ENCODE measurements around the gene RAF1. TPM values are rescaled to one million over a fixed set of nuclear protein-coding genes. Genes with fewer than 3 reads are reported as not detected.

The RAF1 gene
- total RNA-seq, 2 donors from 2014 or later = 158 to 183 TPM

DNA sequence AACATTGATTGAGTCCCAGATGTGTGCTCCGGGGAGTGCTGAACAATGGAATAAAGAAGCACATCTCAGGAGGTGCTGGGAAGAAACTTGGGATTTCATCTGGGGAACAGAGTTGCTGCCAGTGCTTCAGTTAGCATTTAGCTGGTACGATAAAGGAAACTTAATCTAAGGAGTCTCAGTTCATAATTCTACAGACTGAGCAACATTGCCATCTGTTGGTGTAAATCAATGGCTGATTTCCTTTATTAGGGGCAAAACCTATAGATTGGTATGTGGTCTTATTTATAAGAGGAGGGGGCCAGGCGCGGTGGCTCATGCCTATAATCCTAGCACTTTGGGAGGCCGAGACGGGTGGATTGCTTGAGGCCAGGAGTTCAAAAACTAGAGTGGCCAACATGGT lies 127.5 kb downstream of the RAF1 start:
- Histone ChIP-seq H3K27ac (no peak overlapping the region), H3K36me3 (peaks cover 5% of the 10 kb centered on the region), H3K27me3 (replicated peaks; ENCODE audit: insufficient read depth) (no peaks in the 10 kb centered on the region), H3K9me3 (no peaks in the 10 kb centered on the region), H3K4me3 (no peak overlapping the region), H3K4me1 (ENCODE audit: control insufficient read depth in 1 of 2, low read depth in 2 of 2) (no peaks in the 10 kb centered on the region)
- no peak for DNase-seq (ENCODE audit: low spot score)
- TF ChIP-seq, protein P1, sequence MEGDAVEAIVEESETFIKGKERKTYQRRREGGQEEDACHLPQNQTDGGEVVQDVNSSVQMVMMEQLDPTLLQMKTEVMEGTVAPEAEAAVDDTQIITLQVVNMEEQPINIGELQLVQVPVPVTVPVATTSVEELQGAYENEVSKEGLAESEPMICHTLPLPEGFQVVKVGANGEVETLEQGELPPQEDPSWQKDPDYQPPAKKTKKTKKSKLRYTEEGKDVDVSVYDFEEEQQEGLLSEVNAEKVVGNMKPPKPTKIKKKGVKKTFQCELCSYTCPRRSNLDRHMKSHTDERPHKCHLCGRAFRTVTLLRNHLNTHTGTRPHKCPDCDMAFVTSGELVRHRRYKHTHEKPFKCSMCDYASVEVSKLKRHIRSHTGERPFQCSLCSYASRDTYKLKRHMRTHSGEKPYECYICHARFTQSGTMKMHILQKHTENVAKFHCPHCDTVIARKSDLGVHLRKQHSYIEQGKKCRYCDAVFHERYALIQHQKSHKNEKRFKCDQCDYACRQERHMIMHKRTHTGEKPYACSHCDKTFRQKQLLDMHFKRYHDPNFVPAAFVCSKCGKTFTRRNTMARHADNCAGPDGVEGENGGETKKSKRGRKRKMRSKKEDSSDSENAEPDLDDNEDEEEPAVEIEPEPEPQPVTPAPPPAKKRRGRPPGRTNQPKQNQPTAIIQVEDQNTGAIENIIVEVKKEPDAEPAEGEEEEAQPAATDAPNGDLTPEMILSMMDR (IDR thresholded peaks at IDR 0.05) = no peak
- no peak for ATAC-seq (ENCODE audit: insufficient number of reproducible peaks, low FRiP score, low read depth)

Other genes starting within 250 kb of the RAF1 start
- 10 to 100 TPM; 17.8 to 31.5 TPM for gene TSEN2, start 179.6 kb downstream of the RAF1 start, total RNA-seq
- not detected for gene MKRN2OS, start 118.6 kb downstream of the RAF1 start, total RNA-seq
- 10 to 100 TPM; 35.7 to 41.5 TPM for gene MKRN2, start 107.0 kb downstream of the RAF1 start, total RNA-seq
- not detected for gene TMEM40, start 95.1 kb upstream of the RAF1 start, total RNA-seq
- gene CAND2, start 132.6 kb upstream of the RAF1 start, total RNA-seq = 10 to 100 TPM; 25.9 to 44.6 TPM
- gene RPL32, start 177.4 kb upstream of the RAF1 start, total RNA-seq = 100 to 1,000 TPM; 455 to 867 TPM